ENCODE data around the gene XYLT1.
"Not testable (repeated sequence)": the region's sequence is repeated elsewhere in the genome, so short reads cannot be mapped to it uniquely, and the experiment has no call there.

XYLT1 gene

GRCh38 chr16:17331991-17332390 is 138.8 kb downstream of the XYLT1 start:
- DNase-seq (ENCODE audit: low read depth), result no peak

DNA sequence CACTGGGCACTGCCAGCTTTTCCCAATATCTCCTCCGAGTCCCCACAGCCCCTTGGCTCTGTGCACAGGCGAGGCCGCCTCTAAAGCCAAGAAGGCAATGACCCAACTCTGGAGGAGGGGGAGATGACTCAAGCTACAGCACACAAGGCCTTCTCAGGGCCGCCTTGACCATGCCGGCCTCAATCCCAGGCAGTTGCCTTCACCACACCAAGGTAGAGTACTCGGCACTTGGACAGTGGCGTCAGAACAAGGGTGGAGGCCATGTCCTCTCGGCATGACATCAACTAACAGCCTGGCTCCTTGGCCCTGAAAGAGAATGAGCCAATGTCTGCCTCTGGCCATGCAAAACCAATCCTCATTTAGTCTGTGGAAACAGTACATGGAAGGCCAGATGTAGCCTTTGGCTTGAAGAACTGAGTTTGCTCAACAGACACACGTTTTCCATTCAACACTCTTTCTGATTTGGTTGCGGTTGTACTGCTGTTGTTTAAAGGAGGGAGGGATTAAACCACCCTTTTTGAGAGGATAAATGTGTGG is 139.6 kb downstream of the XYLT1 start:
- no peak for DNase-seq (ENCODE audit: low read depth)

DNA sequence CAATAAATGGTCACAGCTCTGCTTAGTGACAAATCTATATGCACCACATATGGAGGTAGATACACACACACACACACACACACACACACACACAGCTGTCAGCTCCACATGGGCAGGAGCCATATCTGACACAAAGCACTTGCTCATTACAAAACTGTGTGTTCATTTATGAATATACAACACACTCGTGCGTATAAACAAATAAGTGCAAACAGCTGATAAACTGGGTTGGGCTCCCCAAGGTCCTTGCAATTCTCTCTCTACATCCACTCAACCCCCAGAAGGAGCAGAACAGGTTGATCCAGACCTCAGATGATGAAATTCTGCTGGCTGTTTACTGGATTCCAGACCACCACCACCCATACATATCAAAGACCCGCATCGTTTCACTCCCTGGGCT is 140.7 kb downstream of the XYLT1 start:
- DNase-seq (ENCODE audit: low read depth), result no peak

DNA sequence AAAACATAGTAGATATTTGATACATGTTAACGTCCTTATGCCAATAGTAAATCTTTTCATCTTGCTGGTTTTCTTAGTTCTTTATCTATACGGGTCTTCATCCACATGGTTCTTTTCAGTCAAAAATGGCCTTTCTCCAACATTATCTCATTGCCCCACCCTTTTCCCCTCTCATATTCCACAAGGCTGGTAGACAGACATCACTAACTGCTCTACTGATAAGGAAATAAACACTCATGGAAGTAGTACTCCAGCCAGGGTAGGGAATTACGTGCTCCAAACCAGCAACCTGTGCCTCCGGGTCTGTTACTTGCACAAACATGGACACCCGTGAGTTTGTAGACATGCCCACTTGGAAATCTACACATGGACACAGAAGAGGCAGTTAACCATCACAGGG is 141.4 kb downstream of the XYLT1 start:
- DNase-seq (ENCODE audit: low read depth), result no peak

- no peak for DNase-seq (ENCODE audit: low read depth)
Measured at GRCh38 chr16:17328932-17329331, 141.8 kb downstream of the XYLT1 start.

DNA sequence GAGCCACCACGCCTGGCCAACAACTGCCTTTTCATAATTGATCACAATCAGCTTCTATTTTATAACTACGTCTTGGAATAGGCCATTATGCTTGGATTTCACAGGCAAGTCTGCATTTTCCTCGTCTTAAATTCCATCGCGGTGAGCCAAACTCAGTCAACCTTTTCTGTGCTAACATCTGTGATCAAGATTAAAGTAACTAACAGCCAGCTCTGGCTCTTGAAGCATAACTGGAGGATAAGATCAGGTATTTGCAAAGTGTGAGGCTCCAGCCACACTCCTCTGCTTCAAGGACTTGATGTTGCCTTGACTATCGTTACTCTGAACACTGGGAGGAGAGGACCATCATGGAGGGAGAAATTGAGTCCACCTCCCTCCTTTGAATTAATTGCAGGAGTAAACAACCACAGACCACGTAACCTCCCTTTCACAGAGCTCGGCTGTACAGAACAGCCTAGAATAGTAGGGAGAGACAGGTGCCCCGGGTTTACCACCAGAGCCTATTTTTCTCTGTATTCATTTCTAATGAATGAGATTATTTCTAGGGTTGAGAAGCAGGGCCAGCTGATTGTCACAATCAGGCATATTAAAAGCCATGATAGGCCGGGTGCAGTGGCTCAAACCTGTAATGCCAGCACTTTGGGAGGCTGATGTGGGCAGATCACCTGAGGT is 143.0 kb downstream of the XYLT1 start:
- no peak for DNase-seq (ENCODE audit: low read depth)

DNA sequence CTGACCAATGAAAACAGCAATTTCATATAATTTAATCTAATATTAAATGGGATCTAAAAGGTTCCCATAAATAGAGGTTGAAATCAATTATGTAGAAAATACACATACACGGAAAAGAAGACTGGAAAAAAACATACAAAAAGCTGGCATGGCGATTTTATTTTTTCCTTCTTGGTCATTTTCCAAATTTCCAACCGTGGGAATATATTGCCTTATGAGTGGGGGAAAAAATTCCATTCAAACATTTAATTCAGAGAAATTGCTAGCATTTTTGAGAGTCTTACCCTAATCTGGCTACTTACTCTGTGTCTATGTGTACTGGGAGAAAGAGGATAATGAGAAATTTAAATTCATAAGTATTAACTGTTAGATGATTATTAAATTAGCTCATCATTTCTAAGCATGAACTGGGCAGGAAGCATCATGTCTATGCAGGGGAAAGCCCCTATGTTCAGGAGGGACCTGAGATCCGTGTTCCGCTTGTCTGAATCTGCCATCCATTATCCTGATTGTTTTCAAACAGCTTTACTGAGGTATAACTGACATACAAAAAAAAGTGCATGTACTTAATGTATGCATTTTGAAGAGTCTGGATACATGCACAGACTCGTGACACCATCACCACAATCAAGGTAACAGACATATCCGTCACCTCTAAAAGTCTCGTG is 145.2 kb downstream of the XYLT1 start:
- no peak for DNase-seq (ENCODE audit: low read depth)

- no peak for DNase-seq (ENCODE audit: low read depth)
Measured at GRCh38 chr16:17324451-17324850, 146.3 kb downstream of the XYLT1 start.

DNA sequence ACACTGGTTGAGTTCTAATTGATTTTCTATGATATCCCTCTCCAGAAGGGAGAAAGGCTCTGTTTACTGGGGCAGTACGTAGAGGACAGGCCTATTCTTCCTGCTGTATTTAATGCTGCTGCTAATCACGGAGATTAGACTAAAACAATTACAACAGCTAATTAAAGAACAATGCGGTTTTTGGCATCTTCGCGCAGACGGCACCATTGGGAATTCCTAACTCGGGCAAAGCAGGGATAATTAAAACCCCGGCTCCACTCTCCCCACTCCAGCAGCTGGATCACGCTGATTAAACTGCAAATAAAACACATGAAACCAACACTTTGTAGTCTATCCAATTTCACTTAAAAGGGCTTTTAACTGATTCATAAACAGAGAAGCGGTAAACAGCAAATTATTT is 147.6 kb downstream of the XYLT1 start:
- no peak for DNase-seq (ENCODE audit: low read depth)

GRCh38 chr16:17321824-17322223 is 148.9 kb downstream of the XYLT1 start:
- no peak for DNase-seq (ENCODE audit: low read depth)

DNA sequence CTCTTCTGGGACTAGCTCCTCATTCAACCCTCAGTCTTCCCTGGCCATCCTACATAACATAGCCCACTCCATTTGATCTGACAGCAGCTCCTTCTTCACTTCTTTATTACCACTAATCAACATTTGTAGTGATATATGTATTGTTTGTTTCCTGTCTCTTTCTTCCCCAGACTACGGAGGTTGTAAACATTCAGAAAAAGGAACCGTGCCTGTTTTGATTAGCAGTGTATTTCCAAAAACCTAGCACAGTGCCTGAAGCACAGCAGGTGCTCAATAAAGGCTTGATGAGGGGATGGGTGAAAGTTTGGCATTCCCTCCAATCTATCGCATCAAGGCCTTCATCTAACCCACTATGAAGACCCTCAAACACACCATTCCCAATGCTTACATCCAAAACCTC is 150.8 kb downstream of the XYLT1 start:
- no peak for DNase-seq (ENCODE audit: low read depth)

GRCh38 chr16:17318238-17318637 is 152.5 kb downstream of the XYLT1 start:
- no peak for DNase-seq (ENCODE audit: low read depth)

DNA sequence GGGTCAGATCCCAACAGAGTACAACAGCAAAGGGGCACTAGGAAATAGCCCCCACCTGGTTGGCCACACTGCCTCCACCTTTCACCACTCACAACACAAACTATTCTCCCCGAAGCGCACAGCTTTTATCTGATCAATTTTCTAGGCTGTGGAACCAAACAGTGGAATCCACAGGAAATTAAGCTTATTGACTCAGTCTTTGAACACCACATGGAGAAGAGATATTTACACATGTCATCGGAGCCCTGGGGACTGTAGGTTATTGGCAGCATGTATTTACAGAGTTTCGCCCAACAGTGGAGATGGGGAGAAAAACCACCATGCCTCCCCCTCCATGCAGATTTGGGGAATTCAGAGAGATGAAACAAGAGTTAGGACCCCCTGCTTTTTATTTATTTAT is 154.8 kb downstream of the XYLT1 start:
- DNase-seq (ENCODE audit: low read depth), result no peak

DNA sequence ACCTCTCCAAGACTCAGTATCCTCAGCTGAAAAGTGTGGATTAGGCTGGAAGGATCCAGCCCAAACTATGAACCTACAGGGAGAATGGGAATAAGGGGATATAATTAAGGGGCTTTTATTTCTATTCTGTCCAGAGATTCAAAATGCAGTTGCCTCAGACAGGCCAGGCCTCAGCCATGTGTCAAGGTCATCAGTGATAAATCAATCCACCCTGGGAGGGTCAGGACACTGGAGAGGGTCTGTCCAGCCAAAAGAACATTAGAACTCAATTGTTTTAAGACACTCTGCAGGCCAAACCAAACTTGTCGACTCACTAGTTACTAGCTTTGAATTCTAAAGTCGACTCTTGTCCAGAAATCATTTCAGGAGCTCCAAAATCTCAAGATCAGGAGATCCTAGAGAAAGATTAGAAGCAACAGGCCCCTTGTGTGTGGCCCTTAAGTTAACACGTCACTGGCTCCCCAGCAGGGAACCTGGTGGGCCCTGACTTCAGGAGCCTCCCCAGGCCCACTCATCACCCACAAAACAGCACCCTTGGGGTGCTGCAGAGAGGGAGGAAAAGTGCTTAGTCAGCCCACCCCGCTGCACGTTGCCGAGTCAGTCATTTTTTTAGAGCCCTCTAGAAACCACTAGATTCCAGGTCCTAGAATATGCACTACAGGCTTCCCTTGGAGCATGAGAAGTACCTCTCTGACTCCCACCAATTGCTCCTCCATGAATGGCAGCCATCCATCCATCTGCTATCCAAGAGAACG is 156.8 kb downstream of the XYLT1 start:
- DNase-seq (ENCODE audit: low read depth), result no peak

DNA sequence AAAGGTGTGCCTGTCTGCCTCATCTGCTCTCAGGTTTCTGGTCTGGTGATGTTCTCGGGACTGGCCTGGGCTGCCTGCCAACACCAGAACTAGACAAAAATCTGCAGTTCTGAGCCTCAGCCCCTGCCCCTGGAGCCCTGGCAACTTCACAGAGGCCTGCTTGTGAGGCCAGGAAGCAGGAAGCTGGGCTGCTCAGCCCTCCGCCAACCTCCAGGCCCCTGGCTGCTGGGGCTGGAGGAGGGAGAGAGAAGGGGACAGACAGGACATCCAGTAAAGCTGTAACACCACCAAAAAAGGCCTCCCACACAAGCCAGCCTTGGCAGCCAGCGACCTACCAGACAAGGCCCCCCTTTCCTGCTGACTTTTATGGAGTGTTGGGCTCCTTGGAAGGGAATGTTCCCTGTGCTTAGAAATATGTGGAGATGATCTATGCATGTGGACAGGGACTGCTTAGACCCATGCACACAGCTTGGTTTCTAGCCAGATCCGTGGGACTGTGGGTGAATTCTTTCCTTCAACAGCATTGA is 157.6 kb downstream of the XYLT1 start:
- no peak for DNase-seq (ENCODE audit: low read depth)

DNA sequence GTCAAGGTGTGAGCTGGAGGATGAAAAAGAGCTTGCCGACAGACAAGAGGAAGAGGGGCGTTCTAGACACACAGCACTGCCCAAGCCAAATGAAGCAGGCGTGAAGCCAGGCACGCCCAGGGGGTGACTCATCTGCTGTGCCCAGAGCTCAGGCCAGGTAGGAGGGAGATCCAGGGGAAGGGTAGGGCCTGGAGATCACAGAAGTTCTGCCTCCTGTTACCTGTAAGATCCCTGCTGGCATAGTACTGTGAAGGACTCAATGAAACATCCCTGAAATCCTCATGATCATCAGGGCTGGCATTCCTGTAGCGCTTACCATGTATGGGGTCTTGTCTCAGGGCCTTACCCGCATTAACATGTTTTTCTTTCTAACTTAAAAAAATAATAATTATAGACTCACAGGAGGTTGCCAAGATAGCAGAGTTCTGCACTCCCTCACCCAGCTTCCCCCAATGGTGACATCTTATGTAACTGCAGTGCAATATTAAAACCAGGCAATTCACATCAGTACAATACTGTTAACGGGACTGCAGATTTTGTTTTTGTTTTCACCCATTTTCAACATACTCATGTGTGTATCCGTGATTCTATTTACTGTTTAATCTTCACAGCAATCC is 158.6 kb downstream of the XYLT1 start:
- no peak for DNase-seq (ENCODE audit: low read depth)

DNA sequence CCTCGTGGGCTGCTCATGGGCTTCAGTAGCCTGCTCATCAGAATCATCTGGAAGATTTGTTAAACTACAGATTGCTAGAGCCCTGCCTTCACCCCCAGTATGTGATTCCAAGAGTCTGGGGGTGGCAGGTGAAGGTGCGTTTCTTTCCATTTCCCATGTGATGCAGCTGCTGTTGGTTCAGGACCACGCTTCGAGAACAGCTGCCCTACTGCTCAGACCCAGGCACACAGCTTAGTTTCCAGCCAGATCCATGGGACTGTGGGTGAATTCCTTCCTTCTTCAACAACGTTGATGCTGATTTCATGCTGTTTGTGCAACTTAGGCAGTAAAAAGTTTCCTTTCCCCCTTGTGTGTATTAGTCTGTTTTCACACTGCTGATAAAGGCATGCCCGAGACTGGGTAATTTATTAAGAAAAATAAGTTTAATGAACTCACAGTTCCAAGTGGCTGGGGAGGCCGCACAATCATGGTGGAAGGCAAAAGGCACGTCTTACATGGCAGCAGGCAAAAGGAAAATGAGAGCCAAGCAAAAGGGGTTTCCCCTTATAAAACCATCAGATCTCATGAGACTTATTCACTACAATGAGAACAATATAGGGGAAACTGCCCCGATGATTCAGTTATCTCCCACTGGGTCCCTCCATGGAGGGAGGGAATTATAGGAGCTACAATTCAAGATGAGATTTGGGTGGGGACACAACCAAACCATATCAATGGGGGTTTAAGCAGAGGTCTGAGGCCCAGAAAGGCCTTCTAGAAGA is 159.2 kb downstream of the XYLT1 start:
- DNase-seq (ENCODE audit: low read depth), result no peak

GRCh38 chr16:17309510-17309909 is 161.2 kb downstream of the XYLT1 start:
- DNase-seq (ENCODE audit: low read depth), result no peak

- no peak for DNase-seq (ENCODE audit: low read depth)
Measured at GRCh38 chr16:17308186-17308585, 162.6 kb downstream of the XYLT1 start.

- DNase-seq (ENCODE audit: low read depth), result no peak
Measured at GRCh38 chr16:17307504-17307903, 163.3 kb downstream of the XYLT1 start.

GRCh38 chr16:17306745-17307144 is 164.0 kb downstream of the XYLT1 start:
- DNase-seq (ENCODE audit: low read depth), result no peak

- DNase-seq (ENCODE audit: low read depth), result not testable (repeated sequence)
Measured at GRCh38 chr16:17306211-17306610, 164.5 kb downstream of the XYLT1 start.
